Fibroblast of lung (primary cell): ENCODE measurements around the gene UST. TPM values are rescaled to one million over a fixed set of nuclear protein-coding genes. Genes with fewer than 3 reads are reported as not detected.
"Not testable (repeated sequence)": the region's sequence is repeated elsewhere in the genome, so short reads cannot be mapped to it uniquely, and the experiment has no call there.

ENCODE experiments used
- DNase-seq, 2 donors: peaks; one replicate each; pipeline versions ENCODE4 v3.0.0 to v3.0.0-alpha.2; 2010; ENCODE audit warnings: low read depth in 2 of 2
- H2AFZ ChIP-seq: 2 replicates; pipeline ENCODE4 v1.5.1; 2012; ENCODE audit warnings: low read length, control low read depth, inconsistent platforms
- H3K27ac ChIP-seq: 2 replicates; pipeline ENCODE4 v1.5.1; 2011; ENCODE audit warnings: low read length, control low read depth; ENCODE audit not compliant: insufficient read depth
- H3K27me3 ChIP-seq: 2 replicates; pipeline ENCODE4 v1.5.1; 2011; ENCODE audit warnings: mild to moderate bottlenecking, low read length; ENCODE audit not compliant: control insufficient read depth, insufficient read depth
- H3K36me3 ChIP-seq: 2 replicates; pipeline ENCODE4 v1.5.1; 2011; ENCODE audit warnings: low read length; ENCODE audit not compliant: control insufficient read depth, insufficient read depth
- H3K4me1 ChIP-seq: 2 replicates; pipeline ENCODE4 v1.5.1; 2011; ENCODE audit warnings: low read length; ENCODE audit not compliant: control insufficient read depth, insufficient read depth; ENCODE audit errors: extremely low read depth
- H3K4me2 ChIP-seq: 2 replicates; pipeline ENCODE4 v1.5.1; 2011; ENCODE audit warnings: low read length, control low read depth; ENCODE audit not compliant: insufficient read depth; ENCODE audit errors: extremely low read depth
- H3K4me3 ChIP-seq, 4 experiments: fragments of 200-600 bp in 1 of 4; sonication (generic) in 1 of 4; replicated peaks in 1 of 4; 2 replicates each; pipeline ENCODE4 v1.5.1; 2011 to 2016; ENCODE audit warnings: low read length in 4 of 4, low read depth in 3 of 4, mild to moderate bottlenecking in 3 of 4, control low read depth in 2 of 4, inconsistent platforms in 1 of 4, mixed read lengths in 1 of 4; ENCODE audit not compliant: insufficient read depth in 1 of 4; ENCODE audit errors: control extremely low read depth in 1 of 4
- H3K79me2 ChIP-seq: 2 replicates; pipeline ENCODE4 v1.5.1; 2012; ENCODE audit warnings: mild to moderate bottlenecking, low read length, inconsistent platforms; ENCODE audit not compliant: control insufficient read depth, insufficient read depth
- H3K9ac ChIP-seq: 2 replicates; pipeline ENCODE4 v1.5.1; 2011; ENCODE audit warnings: mild to moderate bottlenecking, low read length, control low read depth; ENCODE audit not compliant: insufficient read depth
- H3K9me3 ChIP-seq: 2 replicates; pipeline ENCODE4 v1.5.1; 2012; ENCODE audit warnings: low read depth, low read length; ENCODE audit not compliant: control insufficient read depth, insufficient read depth
- H4K20me1 ChIP-seq: 2 replicates; pipeline ENCODE4 v1.5.1; 2011; ENCODE audit warnings: low read length; ENCODE audit not compliant: control insufficient read depth, insufficient read depth; ENCODE audit errors: extremely low read depth
- CTCF ChIP-seq, 2 donors: IDR thresholded peaks in 1 of 2; conservative IDR thresholded peaks in 1 of 2; 1 replicate in 1 of 2; 2 replicates in 1 of 2; pipeline ENCODE4 v1.5.1; 2011 to 2012; ENCODE audit warnings: low read length in 2 of 2, control low read depth in 1 of 2, inconsistent platforms in 1 of 2, low read depth in 1 of 2, mild to moderate bottlenecking in 1 of 2
- EZH2 ChIP-seq: IDR thresholded peaks from 2 replicates; pipeline ENCODE4 v1.5.1; 2012; ENCODE audit warnings: low read length, control low read depth, mild to moderate bottlenecking; ENCODE audit errors: missing control alignments
- polyA plus RNA-seq, 2 donors: library from polyadenylated mRNA; depleted of rRNA in 1 of 2; stranded (reverse) in 1 of 2; unstranded in 1 of 2; fragments of >200 nt; gene quantifications; 2 replicates each; pipeline ENCODE4 v1.2.1, GENCODE V29; 2011 to 2012; ENCODE audit warnings: missing spikeins in 1 of 2
- total RNA-seq: library from RNA; depleted of rRNA; stranded (reverse); fragments of >200 nt; gene quantifications from 2 replicates; pipeline ENCODE4 v1.2.1, GENCODE V29; 2014

UST gene
- total and polyA plus RNA-seq, 2 donors (not counting 1 experiment from before 2014, with no cell fraction given), result 6.8 to 19.5 TPM

- Histone ChIP-seq H3K9me3 (no peaks in the 10 kb centered on the region), H3K4me2 (no peak overlapping the region), H3K27me3 (no peaks in the 10 kb centered on the region), H2AFZ (no peak overlapping the region), H3K4me1 (no peaks in the 10 kb centered on the region), H4K20me1 (no peaks in the 10 kb centered on the region), H3K36me3 (no peaks in the 10 kb centered on the region), H3K79me2 (no peaks in the 10 kb centered on the region), H3K9ac (no peak overlapping the region), H3K27ac (no peak overlapping the region), H3K4me3 (no peak overlapping the region)
- TF ChIP-seq CTCF (conservative IDR thresholded peaks at IDR 0.05 in 1 of 2, IDR thresholded peaks at IDR 0.05 in 1 of 2; ENCODE audit: low read depth in 1 of 2, low read length in 2 of 2), result no peak
- TF ChIP-seq EZH2, result no peak
- no peak for DNase-seq
Observed at GRCh38 chr6:148848915-148849314, 102.1 kb downstream of the UST start.

DNA sequence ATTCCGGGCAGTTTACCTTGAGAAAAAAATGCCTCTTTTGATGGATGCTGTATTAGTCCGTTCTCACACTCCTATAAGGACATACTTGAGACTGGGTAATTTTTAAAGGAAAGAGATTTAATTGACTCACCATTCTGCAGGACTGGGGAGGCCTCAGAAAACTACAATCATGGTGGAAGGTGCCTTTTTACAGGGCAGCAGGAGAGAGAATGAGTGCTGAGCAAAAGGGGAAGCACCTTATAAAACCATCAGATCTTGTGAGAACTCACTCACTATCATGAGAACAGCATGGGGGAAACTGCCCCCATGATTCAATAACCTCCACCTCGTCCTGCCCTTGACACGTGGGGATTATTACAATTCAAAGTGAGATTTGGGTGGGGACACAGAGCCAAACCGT is 102.6 kb downstream of the UST start:
- not testable (repeated sequence) for H3K27me3 ChIP-seq, H3K36me3 ChIP-seq, H3K9ac ChIP-seq, H3K4me3 ChIP-seq, H3K9me3 ChIP-seq, H3K4me2 ChIP-seq, H3K27ac ChIP-seq, DNase-seq, H3K79me2 ChIP-seq, H4K20me1 ChIP-seq, H2AFZ ChIP-seq, H3K4me1 ChIP-seq

- Histone ChIP-seq H3K4me3 (no peak overlapping the region), H3K9me3 (no peaks in the 10 kb centered on the region), H3K9ac (no peak overlapping the region), H3K4me1 (no peaks in the 10 kb centered on the region), H3K27me3 (no peaks in the 10 kb centered on the region), H3K36me3 (no peaks in the 10 kb centered on the region), H3K79me2 (no peaks in the 10 kb centered on the region), H3K27ac (no peak overlapping the region), H2AFZ (no peak overlapping the region), H4K20me1 (no peaks in the 10 kb centered on the region), H3K4me2 (no peak overlapping the region)
- TF ChIP-seq CTCF (conservative IDR thresholded peaks at IDR 0.05 in 1 of 2, IDR thresholded peaks at IDR 0.05 in 1 of 2; ENCODE audit: low read depth in 1 of 2, low read length in 2 of 2), result no peak
- DNase-seq, result no peak
Observed at GRCh38 chr6:148850964-148851363, 104.1 kb downstream of the UST start.
